Measurements from ENCODE around the gene PRC1.
"Not testable (repeated sequence)": the region's sequence is repeated elsewhere in the genome, so short reads cannot be mapped to it uniquely, and the experiment has no call there.

PRC1 gene

GRCh38 chr15:90929246-90930019 lies 64.9 kb downstream of the PRC1 start:
- FAIRE-seq (no peak), DNase-seq (ENCODE audit: insufficient read length) (no peak)
- no peak for TF ChIP-seq TAF1 (IDR thresholded peaks at IDR 0.05; ENCODE audit: borderline replicate concordance, low read depth, low read length)
- TF ChIP-seq POLR2A (IDR thresholded peaks at IDR 0.05; ENCODE audit: low read depth, low read length) = no peak
- no peak for TF ChIP-seq POLR2AphosphoS5 (IDR thresholded peaks at IDR 0.05; ENCODE audit: low read depth, low read length)

- FAIRE-seq = not testable (repeated sequence)
Measured at GRCh38 chr15:90928106-90928505, 66.2 kb downstream of the PRC1 start.

GRCh38 chr15:90926766-90927165 lies 67.6 kb downstream of the PRC1 start:
- not testable (repeated sequence) for DNase-seq (ENCODE audit: insufficient read length); FAIRE-seq

More at GRCh38 chr15:90928106-90928505, 66.2 kb downstream of the PRC1 start:
- not testable (repeated sequence) for DNase-seq (ENCODE audit: insufficient read length)

- FAIRE-seq (peak; percentile 86), DNase-seq (ENCODE audit: insufficient read length) (peak; percentile 58)
Measured at GRCh38 chr15:90924375-90924774, 70.0 kb downstream of the PRC1 start.

GRCh38 chr15:90922712-90923322 lies 71.5 kb downstream of the PRC1 start:
- DNase-seq (ENCODE audit: insufficient read length) = peak; percentile 65
- FAIRE-seq = peak; percentile 40

More at GRCh38 chr15:90924375-90924774, 70.0 kb downstream of the PRC1 start:
- TF ChIP-seq TAF1 (IDR thresholded peaks at IDR 0.05; ENCODE audit: borderline replicate concordance, low read depth, low read length) = no peak
- peak; percentile 21; the same call in 1 of the 2 replicates for TF ChIP-seq POLR2AphosphoS5 (IDR thresholded peaks at IDR 0.05; ENCODE audit: low read depth, low read length)

GRCh38 chr15:90921887-90922286 lies 72.4 kb downstream of the PRC1 start:
- DNase-seq (ENCODE audit: insufficient read length) (no peak), FAIRE-seq (no peak)
- no peak for TF ChIP-seq TAF1 (IDR thresholded peaks at IDR 0.05; ENCODE audit: borderline replicate concordance, low read depth, low read length)
- TF ChIP-seq POLR2AphosphoS5 (IDR thresholded peaks at IDR 0.05; ENCODE audit: low read depth, low read length) = no peak
- TF ChIP-seq POLR2A (IDR thresholded peaks at IDR 0.05; ENCODE audit: low read depth, low read length) = no peak

- no peak for TF ChIP-seq TAF1 (IDR thresholded peaks at IDR 0.05; ENCODE audit: borderline replicate concordance, low read depth, low read length)
- TF ChIP-seq POLR2A (IDR thresholded peaks at IDR 0.05; ENCODE audit: low read depth, low read length) = no peak
- no peak for TF ChIP-seq POLR2AphosphoS5 (IDR thresholded peaks at IDR 0.05; ENCODE audit: low read depth, low read length)
- FAIRE-seq (no peak), DNase-seq (ENCODE audit: insufficient read length) (no peak)
Measured at GRCh38 chr15:90918835-90919234, 75.5 kb downstream of the PRC1 start.

GRCh38 chr15:90918034-90918788 lies 76.1 kb downstream of the PRC1 start:
- TF ChIP-seq POLR2AphosphoS5 (IDR thresholded peaks at IDR 0.05; ENCODE audit: low read depth, low read length) = no peak
- no peak for TF ChIP-seq TAF1 (IDR thresholded peaks at IDR 0.05; ENCODE audit: borderline replicate concordance, low read depth, low read length)
- TF ChIP-seq POLR2A (IDR thresholded peaks at IDR 0.05; ENCODE audit: low read depth, low read length) = no peak
- no peak for DNase-seq (ENCODE audit: insufficient read length)
- FAIRE-seq = no peak

- no peak for DNase-seq (ENCODE audit: insufficient read length)
- TF ChIP-seq TAF1 (IDR thresholded peaks at IDR 0.05; ENCODE audit: borderline replicate concordance, low read depth, low read length) (no peak), POLR2AphosphoS5 (IDR thresholded peaks at IDR 0.05; ENCODE audit: low read depth, low read length) (no peak), POLR2A (IDR thresholded peaks at IDR 0.05; ENCODE audit: low read depth, low read length) (no peak)
- FAIRE-seq = no peak
Measured at GRCh38 chr15:90917569-90917968, 76.8 kb downstream of the PRC1 start.

- no peak for FAIRE-seq
- TF ChIP-seq POLR2A (IDR thresholded peaks at IDR 0.05; ENCODE audit: low read depth, low read length) (no peak), TAF1 (IDR thresholded peaks at IDR 0.05; ENCODE audit: borderline replicate concordance, low read depth, low read length) (no peak), POLR2AphosphoS5 (IDR thresholded peaks at IDR 0.05; ENCODE audit: low read depth, low read length) (no peak)
- DNase-seq (ENCODE audit: insufficient read length) = no peak
Measured at GRCh38 chr15:90916461-90916860, 77.9 kb downstream of the PRC1 start.
